Cardiac muscle cell (in vitro differentiated cells and primary cell): ENCODE results near the gene GALNT10. TPM values are rescaled to one million over a fixed set of nuclear protein-coding genes. Genes with fewer than 3 reads are reported as not detected.

Source experiments
- DNase-seq, 2 donors: peaks; one replicate each; pipeline versions ENCODE4 v3.0.0 to v3.0.0-alpha.2; 2010 to 2017; ENCODE audit warnings: low read depth in 1 of 2, low spot score in 1 of 2
- H3K27ac ChIP-seq: fragments of 200-600 bp; sonication (generic); 2 replicates; pipeline ENCODE4 v1.5.1; 2016
- H3K27me3 ChIP-seq: fragments of 200-600 bp; sonication (generic); 2 replicates; pipeline ENCODE4 v1.6.0; 2016; ENCODE audit warnings: control low read depth
- H3K36me3 ChIP-seq: fragments of 200-600 bp; sonication (generic); 2 replicates; pipeline ENCODE4 v1.5.1; 2016; ENCODE audit warnings: control low read depth
- H3K4me1 ChIP-seq: fragments of 200-600 bp; sonication (generic); 2 replicates; pipeline ENCODE4 v1.8.1; 2017; ENCODE audit warnings: low read depth, mild to moderate bottlenecking, mixed run types
- H3K4me3 ChIP-seq: fragments of 200-600 bp; sonication (generic); 2 replicates; pipeline ENCODE4 v1.5.1; 2016; ENCODE audit warnings: mild to moderate bottlenecking
- H3K9me3 ChIP-seq: fragments of 200-600 bp; sonication (generic); 2 replicates; pipeline ENCODE4 v1.5.1; 2017; ENCODE audit warnings: low read depth, mild to moderate bottlenecking, control low read depth
- polyA plus RNA-seq: library from polyadenylated mRNA; unstranded; fragments of >200 nt; fragmentation: Nextera tagmentation; extraction: Ambion mirVana; gene quantifications from 2 replicates; pipeline ENCODE4 v1.2.1, GENCODE V29; 2016
- total RNA-seq: library from RNA; depleted of rRNA; stranded (reverse); fragments of >200 nt; gene quantifications from 2 replicates; pipeline ENCODE4 v1.2.3, GENCODE V29; 2016
- TF ChIP-seq, protein P1 (sequence below): IDR thresholded peaks from 2 replicates; pipeline ENCODE4 v1.5.1; 2012; ENCODE audit warnings: low read depth, mild to moderate bottlenecking, low read length

The GALNT10 gene
- total and polyA plus RNA-seq, 2 experiments from 2014 or later: 8.2 TPM

- no peak overlapping the region for H3K4me3 ChIP-seq
- H3K9me3 ChIP-seq: no peaks in the 10 kb centered on the region
- no peaks in the 10 kb centered on the region for H3K36me3 ChIP-seq
- TF ChIP-seq, protein P1, sequence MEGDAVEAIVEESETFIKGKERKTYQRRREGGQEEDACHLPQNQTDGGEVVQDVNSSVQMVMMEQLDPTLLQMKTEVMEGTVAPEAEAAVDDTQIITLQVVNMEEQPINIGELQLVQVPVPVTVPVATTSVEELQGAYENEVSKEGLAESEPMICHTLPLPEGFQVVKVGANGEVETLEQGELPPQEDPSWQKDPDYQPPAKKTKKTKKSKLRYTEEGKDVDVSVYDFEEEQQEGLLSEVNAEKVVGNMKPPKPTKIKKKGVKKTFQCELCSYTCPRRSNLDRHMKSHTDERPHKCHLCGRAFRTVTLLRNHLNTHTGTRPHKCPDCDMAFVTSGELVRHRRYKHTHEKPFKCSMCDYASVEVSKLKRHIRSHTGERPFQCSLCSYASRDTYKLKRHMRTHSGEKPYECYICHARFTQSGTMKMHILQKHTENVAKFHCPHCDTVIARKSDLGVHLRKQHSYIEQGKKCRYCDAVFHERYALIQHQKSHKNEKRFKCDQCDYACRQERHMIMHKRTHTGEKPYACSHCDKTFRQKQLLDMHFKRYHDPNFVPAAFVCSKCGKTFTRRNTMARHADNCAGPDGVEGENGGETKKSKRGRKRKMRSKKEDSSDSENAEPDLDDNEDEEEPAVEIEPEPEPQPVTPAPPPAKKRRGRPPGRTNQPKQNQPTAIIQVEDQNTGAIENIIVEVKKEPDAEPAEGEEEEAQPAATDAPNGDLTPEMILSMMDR: no peak
- no peaks in the 10 kb centered on the region for H3K27me3 ChIP-seq
- no peak overlapping the region for H3K27ac ChIP-seq
- no peak for DNase-seq
- H3K4me1 ChIP-seq: no peaks in the 10 kb centered on the region
Observed at GRCh38 chr5:154331232-154331631, 140.7 kb downstream of the GALNT10 start.

DNA sequence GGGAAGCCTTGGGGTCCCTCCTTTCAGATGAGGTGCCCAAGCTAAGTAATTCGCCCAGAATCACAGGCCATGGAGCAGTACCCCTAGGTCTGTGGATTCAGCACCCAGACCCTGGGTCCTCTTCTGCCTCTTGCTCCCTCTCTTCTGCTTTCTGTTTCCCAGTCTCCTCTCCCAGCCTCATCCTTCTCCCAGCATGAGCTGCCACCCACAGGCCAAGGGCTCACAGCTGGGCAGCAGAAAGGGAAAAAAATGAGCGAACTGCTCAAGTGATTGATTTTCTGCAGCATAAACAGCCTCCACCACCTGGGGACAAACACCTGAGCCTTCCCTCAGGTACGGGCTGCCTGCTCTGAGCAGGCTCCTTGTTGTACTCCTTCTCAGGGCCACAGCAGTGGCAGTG lies 141.4 kb downstream of the GALNT10 start:
- Histone ChIP-seq H3K27me3 (no peaks in the 10 kb centered on the region), H3K4me3 (no peak overlapping the region), H3K27ac (no peak overlapping the region), H3K4me1 (no peaks in the 10 kb centered on the region), H3K9me3 (no peaks in the 10 kb centered on the region), H3K36me3 (no peaks in the 10 kb centered on the region)
- TF ChIP-seq, protein P1: no peak
- no peak for DNase-seq

GRCh38 chr5:154332451-154332850 lies 141.9 kb downstream of the GALNT10 start:
- Histone ChIP-seq H3K9me3 (no peaks in the 10 kb centered on the region), H3K27me3 (no peaks in the 10 kb centered on the region), H3K36me3 (no peaks in the 10 kb centered on the region), H3K4me3 (no peak overlapping the region), H3K27ac (no peak overlapping the region), H3K4me1 (no peaks in the 10 kb centered on the region)
- DNase-seq: no peak
- TF ChIP-seq, protein P1: no peak

- Histone ChIP-seq H3K4me3 (no peak overlapping the region), H3K9me3 (no peaks in the 10 kb centered on the region), H3K4me1 (no peaks in the 10 kb centered on the region), H3K27ac (no peak overlapping the region), H3K27me3 (no peaks in the 10 kb centered on the region), H3K36me3 (no peaks in the 10 kb centered on the region)
- TF ChIP-seq, protein P1: no peak
- no peak for DNase-seq
Observed at GRCh38 chr5:154333016-154333415, 142.5 kb downstream of the GALNT10 start.

DNA sequence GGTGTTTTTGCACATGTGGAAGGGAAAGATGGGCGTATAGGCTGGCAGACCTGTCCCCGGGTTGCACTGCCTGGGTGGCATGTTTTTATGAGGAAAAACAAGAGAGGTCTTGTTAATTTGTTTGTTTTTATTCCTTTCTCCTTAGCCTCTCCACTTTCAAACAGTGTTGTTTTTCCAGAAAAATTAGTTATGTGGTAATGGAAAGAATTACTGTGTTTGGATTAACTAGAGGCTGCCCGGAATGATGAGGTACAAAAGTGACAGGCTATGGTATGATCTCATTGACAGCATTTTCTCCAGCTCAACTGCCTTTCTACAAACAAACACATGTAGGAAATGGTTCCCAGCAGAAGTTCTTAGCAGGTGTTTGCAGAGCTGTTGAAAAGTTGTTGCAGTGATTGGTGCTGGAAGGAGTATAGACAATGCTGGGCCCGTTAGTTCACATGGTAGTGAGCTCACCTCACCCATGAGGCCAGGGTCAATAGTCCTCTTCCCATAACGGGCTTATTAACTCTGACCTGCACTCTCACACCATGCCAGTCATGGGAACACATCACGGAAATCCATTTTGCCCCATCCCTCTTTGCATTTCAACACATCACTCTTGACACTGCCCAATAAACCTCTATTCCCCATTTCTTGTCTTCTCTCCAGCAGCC lies 144.0 kb downstream of the GALNT10 start:
- TF ChIP-seq, protein P1: no peak
- no peak overlapping the region for H3K4me3 ChIP-seq
- no peaks in the 10 kb centered on the region for H3K27me3 ChIP-seq
- no peaks in the 10 kb centered on the region for H3K9me3 ChIP-seq
- DNase-seq: no peak
- no peaks in the 10 kb centered on the region for H3K4me1 ChIP-seq
- H3K36me3 ChIP-seq: no peaks in the 10 kb centered on the region
- H3K27ac ChIP-seq: no peak overlapping the region
